HepG2 (cell line): ENCODE measurements around the gene GRID1. TPM values are rescaled to one million over a fixed set of nuclear protein-coding genes. Genes with fewer than 3 reads are reported as not detected.
A peak's percentile ranks its signal among the peaks of the same experiment; 100 is the strongest.

Experiments used
- ATRX ChIP-seq: sonication (generic); formaldehyde crosslinking; IDR thresholded peaks from 2 replicates; pipeline ENCODE4 v1.4.0; 2020; ENCODE audit warnings: missing genetic modification reagents, borderline replicate concordance
- BORCS8-MEF2B ChIP-seq: sonication (generic); formaldehyde crosslinking; IDR thresholded peaks from 2 replicates; pipeline ENCODE4 v1.8.0; 2022; ENCODE audit warnings: mild to moderate bottlenecking, missing genetic modification reagents
- ETS1 ChIP-seq: sonication (generic); formaldehyde crosslinking; IDR thresholded peaks from 2 replicates; pipeline ENCODE4 v1.4.0; 2020; ENCODE audit warnings: missing genetic modification reagents
- HHEX ChIP-seq: IDR thresholded peaks from 2 replicates; pipeline ENCODE4 v1.6.1; 2016; ENCODE audit warnings: control low read depth
- MAX ChIP-seq: IDR thresholded peaks from 2 replicates; pipeline ENCODE4 v1.6.1; 2012; ENCODE audit warnings: inconsistent platforms
- MIER2 ChIP-seq: IDR thresholded peaks from 2 replicates; pipeline ENCODE4 v1.6.1; 2016; ENCODE audit warnings: missing biosample characterization, missing genetic modification reagents
- NCOA2 ChIP-seq: sonication (generic); formaldehyde crosslinking; IDR thresholded peaks from 2 replicates; pipeline ENCODE4 v1.8.0; 2022; ENCODE audit warnings: inconsistent platforms
- PCBP2 ChIP-seq: fragments of 200-400 bp; formaldehyde crosslinking; optimal IDR thresholded peaks from 2 replicates; pipeline ENCODE3; 2018; ENCODE audit warnings: low read length, low read depth; ENCODE audit not compliant: poor library complexity, severe bottlenecking
- RBM39 ChIP-seq: fragments of 200-400 bp; formaldehyde crosslinking; IDR thresholded peaks from one replicate; pipeline ENCODE4 v1.6.1; 2018; ENCODE audit warnings: antibody characterized with exemption, mild to moderate bottlenecking, low read depth, low read length; ENCODE audit not compliant: poor library complexity, severe bottlenecking
- ZFP90 ChIP-seq: sonication (generic); formaldehyde crosslinking; IDR thresholded peaks from 2 replicates; pipeline ENCODE4 v1.8.0; 2022; ENCODE audit warnings: missing genetic modification reagents, mild to moderate bottlenecking, inconsistent platforms, borderline replicate concordance
- ZNF121 ChIP-seq: sonication (generic); formaldehyde crosslinking; IDR thresholded peaks from 2 replicates; pipeline ENCODE4 v1.5.0; 2020; ENCODE audit warnings: mild to moderate bottlenecking, missing genetic modification reagents
- ZNF446 ChIP-seq: sonication (generic); formaldehyde crosslinking; IDR thresholded peaks from 2 replicates; pipeline ENCODE4 v1.5.0; 2020; ENCODE audit warnings: mild to moderate bottlenecking, missing genetic modification reagents
- ZNF572 ChIP-seq: sonication (generic); formaldehyde crosslinking; IDR thresholded peaks from 2 replicates; pipeline ENCODE4 v1.5.1; 2020; ENCODE audit warnings: mild to moderate bottlenecking, missing genetic modification reagents
- ZNF687 ChIP-seq: sonication (generic); formaldehyde crosslinking; IDR thresholded peaks from 2 replicates; pipeline ENCODE4 v1.5.1; 2020; ENCODE audit warnings: mild to moderate bottlenecking, missing genetic modification reagents, moderate library complexity
- ZSCAN30 ChIP-seq: sonication (generic); formaldehyde crosslinking; IDR thresholded peaks from 2 replicates; pipeline ENCODE4 v1.5.0; 2020; ENCODE audit warnings: mild to moderate bottlenecking, missing genetic modification reagents
- polyA plus RNA-seq, 8 experiments: library from polyadenylated mRNA; depleted of rRNA in 3 of 8; stranded (reverse) in 7 of 8; unstranded in 1 of 8; fragments of >200 nt; fragmentation: Illumina TruSeq in 4 of 8; extraction: Trizol in 4 of 8; gene quantifications; 2 replicates each; pipeline versions ENCODE4 v1.2.1 to v1.2.3, GENCODE V29; 2011 to 2016; ENCODE audit warnings: low read depth in 4 of 8, missing spikeins in 1 of 8, mixed read lengths in 1 of 8; ENCODE audit not compliant: insufficient read depth in 1 of 8
- total RNA-seq, 5 experiments: library from RNA; depleted of rRNA; stranded (reverse); fragments of >200 nt; fragmentation: Illumina TruSeq; extraction: Trizol; gene quantifications; 2 replicates each; pipeline ENCODE4 v1.2.3, GENCODE V29; 2016; ENCODE audit warnings: low read depth in 1 of 5
- TF ChIP-seq, protein P1 (sequence below): sonication (generic); formaldehyde crosslinking; IDR thresholded peaks from 2 replicates; pipeline ENCODE4 v1.5.0; 2020; ENCODE audit warnings: mild to moderate bottlenecking, missing genetic modification reagents
- TF ChIP-seq, protein P2 (sequence below): sonication (generic); formaldehyde crosslinking; IDR thresholded peaks from 2 replicates; pipeline ENCODE4 v1.4.0; 2020; ENCODE audit warnings: mild to moderate bottlenecking, missing genetic modification reagents
- TF ChIP-seq, protein P3 (sequence below): sonication (generic); formaldehyde crosslinking; IDR thresholded peaks from 2 replicates; pipeline ENCODE4 v1.8.0; 2022; ENCODE audit warnings: mild to moderate bottlenecking, missing genetic modification reagents; ENCODE audit not compliant: insufficient replicate concordance

Gene GRID1
- total and polyA plus RNA-seq, 2 of the 13 experiments (the other 11 are each of a cell fraction or from before 2014, with no cell fraction given) = 0.05 TPM; not detected in 1

DNA sequence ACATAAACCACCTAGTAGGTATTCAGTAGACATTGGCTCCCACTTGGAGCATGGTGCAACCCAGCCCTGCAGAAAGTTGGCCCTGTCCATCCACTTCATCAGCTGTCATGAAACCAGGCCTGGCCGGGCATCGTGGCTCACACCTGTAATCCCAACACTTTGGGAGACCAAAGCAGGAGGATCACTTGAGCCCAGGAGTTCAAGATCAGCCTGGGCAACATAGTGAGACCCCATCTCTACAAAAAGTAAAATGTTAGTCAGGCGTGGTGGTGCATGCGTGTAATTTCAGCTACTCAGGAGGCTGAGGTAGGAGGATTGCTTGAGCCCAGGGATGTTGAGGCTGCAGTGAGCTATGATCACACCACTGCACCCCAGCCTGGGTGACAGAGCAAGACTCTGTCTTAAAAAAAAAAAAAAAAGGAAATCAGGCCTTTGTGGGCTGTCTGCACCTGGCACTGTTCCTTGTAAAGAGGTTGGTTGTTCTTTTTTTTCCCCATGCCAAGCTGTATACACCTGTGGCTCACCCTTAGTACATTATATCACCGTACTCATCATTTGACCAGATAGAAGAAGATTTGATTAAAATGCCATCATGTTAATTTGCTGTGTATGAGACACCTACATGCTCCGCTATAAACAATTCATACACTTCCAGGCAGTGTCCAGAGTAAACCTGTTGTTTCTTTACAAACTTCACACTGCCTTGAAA, 45.4 kb upstream of the GRID1 start (continued):
- TF ChIP-seq ZNF687 (CRISPR knock-in tag) (peak; percentile 43), RBM39 (no peak), BORCS8-MEF2B (CRISPR knock-in tag) (no peak), ZNF446 (CRISPR knock-in tag) (no peak), HHEX (CRISPR knock-in tag) (no peak), MAX (no peak), ZSCAN30 (no peak), ETS1 (no peak), ZFP90 (CRISPR knock-in tag) (no peak), ATRX (CRISPR knock-in tag) (no peak), ZNF121 (peak; percentile 95), ZNF572 (CRISPR knock-in tag) (no peak), MIER2 (CRISPR knock-in tag) (no peak), PCBP2 (no peak), NCOA2 (CRISPR knock-in tag) (no peak)
- TF ChIP-seq, protein P1, sequence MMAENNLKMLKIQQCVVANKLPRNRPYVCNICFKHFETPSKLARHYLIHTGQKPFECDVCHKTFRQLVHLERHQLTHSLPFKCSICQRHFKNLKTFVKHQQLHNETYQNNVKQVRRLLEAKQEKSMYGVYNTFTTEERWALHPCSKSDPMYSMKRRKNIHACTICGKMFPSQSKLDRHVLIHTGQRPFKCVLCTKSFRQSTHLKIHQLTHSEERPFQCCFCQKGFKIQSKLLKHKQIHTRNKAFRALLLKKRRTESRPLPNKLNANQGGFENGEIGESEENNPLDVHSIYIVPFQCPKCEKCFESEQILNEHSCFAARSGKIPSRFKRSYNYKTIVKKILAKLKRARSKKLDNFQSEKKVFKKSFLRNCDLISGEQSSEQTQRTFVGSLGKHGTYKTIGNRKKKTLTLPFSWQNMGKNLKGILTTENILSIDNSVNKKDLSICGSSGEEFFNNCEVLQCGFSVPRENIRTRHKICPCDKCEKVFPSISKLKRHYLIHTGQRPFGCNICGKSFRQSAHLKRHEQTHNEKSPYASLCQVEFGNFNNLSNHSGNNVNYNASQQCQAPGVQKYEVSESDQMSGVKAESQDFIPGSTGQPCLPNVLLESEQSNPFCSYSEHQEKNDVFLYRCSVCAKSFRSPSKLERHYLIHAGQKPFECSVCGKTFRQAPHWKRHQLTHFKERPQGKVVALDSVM = 0 out of 2 replicates have a peak, but pooled peaks have one; percentile 29
- TF ChIP-seq, protein P2, sequence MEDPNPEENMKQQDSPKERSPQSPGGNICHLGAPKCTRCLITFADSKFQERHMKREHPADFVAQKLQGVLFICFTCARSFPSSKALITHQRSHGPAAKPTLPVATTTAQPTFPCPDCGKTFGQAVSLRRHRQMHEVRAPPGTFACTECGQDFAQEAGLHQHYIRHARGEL (CRISPR knock-in tag) = no peak
- TF ChIP-seq, protein P3, sequence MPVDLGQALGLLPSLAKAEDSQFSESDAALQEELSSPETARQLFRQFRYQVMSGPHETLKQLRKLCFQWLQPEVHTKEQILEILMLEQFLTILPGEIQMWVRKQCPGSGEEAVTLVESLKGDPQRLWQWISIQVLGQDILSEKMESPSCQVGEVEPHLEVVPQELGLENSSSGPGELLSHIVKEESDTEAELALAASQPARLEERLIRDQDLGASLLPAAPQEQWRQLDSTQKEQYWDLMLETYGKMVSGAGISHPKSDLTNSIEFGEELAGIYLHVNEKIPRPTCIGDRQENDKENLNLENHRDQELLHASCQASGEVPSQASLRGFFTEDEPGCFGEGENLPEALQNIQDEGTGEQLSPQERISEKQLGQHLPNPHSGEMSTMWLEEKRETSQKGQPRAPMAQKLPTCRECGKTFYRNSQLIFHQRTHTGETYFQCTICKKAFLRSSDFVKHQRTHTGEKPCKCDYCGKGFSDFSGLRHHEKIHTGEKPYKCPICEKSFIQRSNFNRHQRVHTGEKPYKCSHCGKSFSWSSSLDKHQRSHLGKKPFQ (CRISPR knock-in tag) = no peak
